ENCODE data around the gene CD2BP2.
"Not testable (repeated sequence)": the region's sequence is repeated elsewhere in the genome, so short reads cannot be mapped to it uniquely, and the experiment has no call there.

The CD2BP2 gene

DNA sequence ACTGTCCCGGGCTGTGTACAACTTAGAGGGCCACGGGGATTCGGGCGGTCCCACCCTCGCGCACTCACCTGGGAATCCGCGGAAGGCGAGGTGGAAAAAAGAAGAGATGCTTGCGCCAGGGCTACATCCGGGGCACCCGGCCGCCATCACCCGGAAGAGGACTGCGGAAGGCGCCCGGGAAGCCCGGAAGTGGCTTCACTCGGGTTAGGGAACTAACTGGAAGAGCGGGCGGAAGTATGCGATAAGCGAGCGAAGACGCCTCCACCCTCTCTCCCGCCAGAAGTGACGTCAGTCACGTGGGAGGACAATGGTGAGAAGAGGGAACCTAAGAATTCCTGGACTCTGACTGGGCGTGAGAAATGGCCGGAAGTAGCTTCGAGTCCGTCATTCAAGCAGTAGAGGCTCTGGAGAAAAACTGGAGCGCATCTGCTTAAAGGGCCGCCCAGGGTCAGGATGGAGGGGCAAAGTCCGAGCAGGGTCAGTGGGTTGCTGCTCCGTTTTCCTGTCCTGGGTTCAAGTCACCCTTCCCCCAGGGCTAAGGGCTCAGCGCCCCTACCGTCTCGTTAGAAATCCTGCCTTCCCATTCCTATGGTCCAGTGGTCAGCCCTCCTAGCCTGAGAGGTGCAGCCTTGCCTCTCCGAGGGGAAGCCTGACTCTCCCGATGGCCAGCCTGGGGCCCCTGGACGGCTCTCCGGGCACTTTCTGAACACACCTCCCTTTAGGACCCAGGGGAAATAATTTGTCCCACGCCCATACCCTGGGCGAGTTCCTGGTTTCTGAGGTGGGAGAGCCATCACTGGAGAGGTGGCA lies at the start of gene CD2BP2:
Gene CD2BP2, minus strand, starts transcription at position 165 of the 810 bp plus-strand sequence. CDS start 627 bp downstream, outside the sequence.
- DNase-seq (ENCODE audit: low read depth): peak; percentile 86

DNA sequence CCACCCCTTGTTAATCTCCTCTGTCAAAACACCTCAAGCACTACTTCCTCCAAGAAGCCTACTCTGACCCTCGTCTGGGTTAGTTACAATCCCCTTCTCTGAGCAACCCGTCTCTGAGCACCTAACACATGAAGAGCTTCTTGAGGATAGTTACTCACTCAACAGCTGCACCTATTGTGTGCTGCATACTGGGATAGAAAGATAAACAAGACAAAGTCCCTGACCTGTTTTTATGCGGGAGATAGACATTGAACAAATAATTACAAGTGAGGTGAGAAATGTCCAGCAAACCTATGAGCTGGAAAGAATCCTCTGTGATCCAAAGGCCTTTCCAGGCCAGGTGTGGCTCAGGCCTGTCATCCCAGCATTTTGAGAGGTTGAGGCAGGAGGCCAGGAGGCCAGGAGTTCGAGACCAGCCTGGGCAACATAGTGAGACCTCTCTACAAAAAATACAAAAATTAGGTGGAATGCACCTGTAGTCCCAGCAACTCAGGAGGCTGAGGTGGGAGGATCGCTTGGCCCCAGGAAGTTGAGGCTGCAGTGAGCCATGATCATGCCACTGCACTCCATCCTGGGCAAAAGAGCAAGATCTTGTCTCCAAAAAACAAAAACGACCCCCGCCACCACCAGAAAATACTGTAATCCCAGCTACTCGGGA lies 46.8 kb upstream of the CD2BP2 start:
- DNase-seq (ENCODE audit: low read depth): no peak

DNA sequence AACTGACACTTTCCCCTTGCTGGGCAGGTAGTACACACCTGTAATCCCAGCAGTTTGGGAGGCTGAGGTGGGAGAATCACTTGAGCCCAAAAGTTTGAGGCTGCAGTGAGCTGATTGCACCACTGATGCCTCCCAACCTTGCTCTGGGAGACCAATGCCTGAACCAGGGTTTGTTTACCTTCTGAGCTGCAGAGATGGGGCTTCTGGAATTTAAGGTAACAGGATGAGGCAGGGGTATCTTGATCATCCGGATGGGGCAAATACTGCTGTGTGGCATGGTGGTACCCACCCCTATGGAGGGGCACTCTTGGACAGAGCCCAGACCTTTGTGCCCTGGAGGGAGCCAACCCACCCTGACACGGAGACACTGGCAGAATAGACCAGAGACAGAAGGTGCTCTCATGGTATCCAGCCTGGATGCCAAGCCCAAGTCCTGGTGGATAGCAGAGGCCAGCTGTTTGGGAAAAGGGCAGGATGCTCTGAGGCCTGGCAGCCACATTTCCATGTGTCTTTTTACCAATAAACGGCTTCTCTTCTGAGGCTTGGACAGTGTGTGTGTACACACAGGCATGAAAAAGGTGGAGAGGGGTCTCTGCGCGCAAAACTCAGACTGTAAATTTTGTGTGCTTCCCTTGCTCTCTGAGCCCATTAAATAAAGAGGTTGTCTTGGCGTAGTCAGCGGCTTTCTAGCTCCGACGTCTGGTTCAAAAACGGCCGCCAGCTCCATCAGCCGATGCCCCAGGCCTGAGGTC lies 44.5 kb upstream of the CD2BP2 start:
- DNase-seq (ENCODE audit: low read depth): no peak

DNA sequence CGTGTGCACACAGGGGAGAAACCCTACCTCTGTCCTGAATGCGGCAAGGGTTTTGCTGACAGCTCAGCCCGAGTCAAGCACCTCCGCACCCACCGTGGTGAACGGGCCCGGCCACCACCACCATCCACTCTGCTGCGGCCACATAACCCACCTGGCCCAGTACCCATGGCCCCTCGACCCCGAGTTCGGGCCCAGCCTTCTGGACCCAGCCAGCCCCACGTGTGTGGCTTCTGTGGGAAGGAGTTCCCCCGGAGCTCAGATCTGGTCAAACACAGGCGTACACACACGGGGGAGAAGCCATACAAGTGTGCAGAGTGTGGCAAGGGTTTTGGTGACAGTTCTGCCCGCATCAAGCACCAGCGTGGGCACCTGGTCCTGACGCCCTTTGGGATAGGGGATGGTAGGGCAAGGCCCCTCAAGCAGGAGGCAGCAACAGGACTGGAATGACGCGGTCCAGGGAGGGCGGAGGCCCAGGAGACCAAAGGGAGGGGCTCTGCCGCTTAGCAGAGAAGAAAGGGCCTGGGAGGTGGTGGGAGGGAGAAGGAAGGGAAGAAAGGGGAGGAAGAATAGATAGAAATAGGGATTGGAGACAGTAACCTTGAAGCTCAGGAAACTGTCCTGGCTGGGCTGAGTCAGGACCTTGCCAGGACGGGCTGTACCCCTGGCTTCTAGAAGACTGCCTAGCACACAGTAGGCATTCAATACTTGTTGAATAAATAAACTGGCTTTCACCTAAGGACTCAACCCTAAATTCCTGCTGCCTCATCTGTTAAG lies 43.7 kb upstream of the CD2BP2 start:
- no peak for DNase-seq (ENCODE audit: low read depth)

DNA sequence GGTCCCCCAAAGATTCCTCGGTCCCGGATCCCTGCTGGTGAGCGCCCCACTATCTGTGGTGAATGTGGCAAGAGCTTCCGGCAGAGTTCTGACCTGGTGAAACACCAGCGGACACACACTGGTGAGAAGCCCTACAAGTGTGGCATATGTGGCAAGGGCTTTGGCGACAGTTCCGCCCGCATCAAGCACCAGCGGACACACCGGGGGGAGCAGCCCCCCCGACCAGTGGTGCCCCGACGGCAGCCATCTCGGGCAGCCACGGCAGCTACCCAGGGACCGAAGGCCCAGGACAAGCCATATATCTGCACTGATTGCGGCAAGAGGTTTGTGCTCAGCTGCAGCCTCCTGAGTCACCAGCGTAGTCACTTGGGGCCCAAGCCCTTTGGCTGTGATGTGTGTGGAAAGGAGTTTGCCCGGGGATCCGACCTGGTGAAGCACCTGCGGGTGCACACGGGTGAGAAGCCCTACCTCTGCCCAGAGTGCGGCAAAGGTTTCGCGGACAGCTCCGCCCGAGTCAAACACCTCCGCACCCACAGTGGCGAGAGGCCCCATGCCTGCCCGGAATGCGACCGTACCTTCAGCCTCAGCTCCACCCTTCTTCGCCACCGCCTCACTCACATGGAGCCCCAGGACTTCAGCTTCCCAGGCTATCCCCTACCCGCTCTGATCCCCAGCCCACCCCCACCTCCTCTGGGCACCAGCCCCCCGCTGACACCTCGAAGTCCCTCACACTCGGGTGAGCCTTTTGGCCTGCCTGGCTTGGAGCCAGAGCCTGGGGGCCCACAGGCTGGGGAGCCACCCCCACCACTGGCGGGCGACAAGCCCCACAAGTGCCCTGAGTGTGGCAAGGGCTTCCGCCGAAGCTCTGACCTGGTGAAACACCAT lies 42.9 kb upstream of the CD2BP2 start:
- no peak for DNase-seq (ENCODE audit: low read depth)

DNA sequence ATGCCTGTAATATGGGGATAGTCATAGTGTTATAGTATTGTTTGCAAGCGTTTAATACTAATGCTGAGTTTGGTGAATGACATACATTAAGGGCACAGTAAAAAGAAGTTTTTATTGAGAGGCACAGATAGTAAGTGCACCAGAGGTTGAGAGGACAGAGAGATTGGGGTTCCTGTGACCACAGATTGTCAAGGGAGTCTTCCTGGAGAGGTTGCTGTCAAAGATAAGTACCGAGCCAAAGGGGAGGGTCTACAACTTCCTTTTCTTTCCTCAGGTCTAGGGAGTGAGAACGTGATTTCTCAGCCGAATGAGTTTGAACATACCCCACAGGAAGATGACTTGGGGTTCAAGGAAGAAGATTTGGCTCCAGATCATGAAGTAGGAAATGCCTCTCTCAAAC lies 41.9 kb upstream of the CD2BP2 start:
- no peak for DNase-seq (ENCODE audit: low read depth)

- not testable (repeated sequence) for DNase-seq (ENCODE audit: low read depth)
Measured at GRCh38 chr16:30396627-30397026, 41.5 kb upstream of the CD2BP2 start.

GRCh38 chr16:30395992-30396585 lies 41.0 kb upstream of the CD2BP2 start:
- DNase-seq (ENCODE audit: low read depth): no peak

DNA sequence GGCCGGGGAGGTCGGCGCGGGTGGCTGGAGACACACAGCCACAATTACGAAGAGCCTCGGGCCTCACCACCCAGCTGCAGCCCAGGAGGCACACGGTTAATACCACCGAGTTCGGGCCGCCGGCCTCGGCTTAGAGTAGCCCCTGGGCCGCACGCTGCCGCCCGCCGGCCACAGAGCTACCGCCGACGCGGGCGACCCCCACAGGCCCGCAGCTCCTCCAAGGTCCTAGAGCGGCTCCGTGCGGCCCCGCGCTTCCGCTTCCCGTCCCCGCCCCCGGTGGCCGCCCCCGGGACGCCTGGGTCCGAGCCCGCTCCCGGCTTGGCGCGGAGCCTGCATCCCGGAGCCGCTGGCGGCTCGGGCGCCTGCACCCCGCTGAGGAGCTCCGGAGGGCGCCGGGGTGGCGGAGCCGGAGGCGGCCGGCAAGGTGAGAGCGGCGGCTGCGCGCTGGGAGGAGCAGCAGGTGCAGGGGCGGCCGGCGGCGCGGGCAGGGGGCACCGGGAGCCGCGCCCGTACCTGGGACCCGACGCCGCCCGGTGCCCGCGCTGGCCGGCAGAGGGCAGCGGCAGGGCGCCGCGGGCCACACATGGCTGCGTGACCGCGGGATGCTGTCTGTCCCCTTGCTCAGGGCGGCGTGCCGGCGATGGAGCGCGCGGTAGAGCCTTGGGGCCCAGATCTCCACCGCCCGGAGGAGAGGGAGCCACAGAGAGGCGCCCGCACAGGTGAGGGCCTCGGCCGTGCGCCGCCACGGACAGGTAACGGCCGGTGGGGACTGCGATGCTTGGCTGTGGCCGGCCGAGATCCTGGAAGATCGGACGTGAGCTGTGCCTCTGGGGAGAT lies 40.3 kb upstream of the CD2BP2 start, which contains the start of gene ZNF48:
Gene ZNF48, plus strand, starts transcription at position 266 of the 837 bp plus-strand sequence. Its CDS starts 375 bp downstream, at position 641.
- peak; percentile 58 for DNase-seq (ENCODE audit: low read depth)

DNA sequence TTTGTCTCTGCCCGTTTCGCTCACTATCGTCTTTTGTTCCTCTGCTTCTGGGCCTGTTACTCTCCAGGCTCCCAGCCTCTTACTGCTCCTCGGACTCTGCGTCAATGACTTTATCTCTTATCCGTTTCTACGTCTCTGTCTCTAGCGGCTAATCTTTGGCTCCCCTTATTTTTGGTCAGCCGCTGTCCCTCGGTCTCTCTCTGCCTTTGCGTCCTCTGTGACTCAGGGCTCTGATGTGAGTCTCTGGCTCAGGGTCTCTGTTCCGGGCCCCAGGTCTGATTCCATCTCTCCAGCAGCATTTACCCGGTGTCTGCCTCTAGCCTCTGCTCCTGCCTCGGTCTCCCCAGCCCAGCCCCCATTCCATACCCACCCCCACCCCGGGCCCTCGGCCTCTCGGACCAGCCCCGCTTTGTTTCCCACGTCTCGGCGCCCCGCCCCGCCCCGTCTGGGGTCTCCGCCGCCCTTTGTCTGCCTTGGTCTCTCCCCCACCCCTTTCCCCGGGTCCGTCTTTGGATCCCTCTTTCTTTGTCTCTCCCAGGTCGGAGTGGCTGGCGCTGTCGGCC lies 39.6 kb upstream of the CD2BP2 start:
- no peak for DNase-seq (ENCODE audit: low read depth)

GRCh38 chr16:30383521-30383920 lies 28.4 kb upstream of the CD2BP2 start:
- DNase-seq (ENCODE audit: low read depth): no peak

DNA sequence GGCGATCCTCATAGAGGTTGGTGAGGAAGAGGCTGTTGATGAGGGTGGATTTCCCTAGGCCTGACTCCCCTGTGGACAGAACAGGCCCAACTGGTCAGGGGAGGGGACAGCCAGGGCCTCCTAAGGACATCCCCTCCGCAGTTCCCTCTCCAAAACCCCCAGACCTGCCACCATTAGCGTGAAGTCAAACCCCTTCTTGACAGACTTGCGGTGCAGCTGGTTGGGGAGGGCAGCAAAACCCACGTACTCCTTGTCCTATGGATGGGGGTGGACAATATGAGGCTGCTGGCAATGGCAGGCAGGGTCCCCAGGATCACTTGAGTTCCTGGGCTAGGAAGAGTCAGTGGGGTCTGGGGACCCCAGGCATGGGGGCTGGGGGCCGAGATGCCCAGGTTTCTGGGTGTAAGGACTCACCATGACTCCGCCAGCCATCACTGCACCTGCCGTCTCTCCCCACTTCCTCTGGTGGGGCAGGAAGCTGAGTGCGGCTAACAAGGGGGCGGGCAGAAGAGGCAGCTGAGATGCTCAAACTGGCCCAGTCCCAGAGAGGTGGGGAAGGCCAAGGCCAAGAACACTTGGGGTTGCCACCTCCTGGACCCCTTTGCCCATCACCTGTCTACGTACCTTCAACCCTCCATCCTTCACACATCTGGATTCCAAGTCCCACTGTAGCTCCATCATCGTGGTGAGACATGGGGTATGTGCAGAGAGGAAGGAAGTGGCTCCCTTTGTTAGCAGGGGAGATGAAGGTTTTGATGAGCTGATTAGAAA lies 27.2 kb upstream of the CD2BP2 start, which contains the start of gene SEPTIN1:
Gene SEPTIN1, minus strand, starts transcription at position 451 of the 771 bp plus-strand sequence. Its CDS starts 19 bp downstream, at position 432.
- DNase-seq (ENCODE audit: low read depth): peak; percentile 69

GRCh38 chr16:30381291-30382041 lies 26.4 kb upstream of the CD2BP2 start:
- DNase-seq (ENCODE audit: low read depth): no peak

DNA sequence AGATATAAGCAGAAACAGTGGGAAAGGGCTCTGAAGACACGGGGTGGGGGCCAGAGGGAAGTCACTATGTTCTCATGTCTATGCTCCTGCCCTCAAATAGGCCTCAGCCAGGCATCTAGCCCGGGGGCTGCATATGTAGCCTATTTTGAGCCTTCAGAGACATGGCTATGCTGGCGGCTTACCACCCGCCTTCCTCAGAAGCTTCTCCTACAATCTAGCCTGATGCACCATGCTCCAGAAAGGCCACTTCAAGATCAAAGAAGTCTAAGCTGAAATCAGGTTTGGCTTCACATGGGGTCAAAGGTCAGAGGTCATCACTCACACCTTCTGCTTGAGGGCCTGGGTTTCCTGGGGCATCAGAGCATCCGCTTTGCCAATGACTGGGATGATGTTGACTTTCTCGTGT lies 25.7 kb upstream of the CD2BP2 start:
- DNase-seq (ENCODE audit: low read depth): no peak

GRCh38 chr16:30380072-30380802 lies 25.1 kb upstream of the CD2BP2 start:
- no peak for DNase-seq (ENCODE audit: low read depth)

GRCh38 chr16:30379158-30379783 lies 24.2 kb upstream of the CD2BP2 start:
- DNase-seq (ENCODE audit: low read depth): no peak
